CD4-positive, alpha-beta T cell treated with Interferon alpha-2 for 1 hour (primary cell): ENCODE results near the gene TRAF3IP3.

Experiments used
- DNase-seq, 2 donors: peaks; one replicate each; pipeline ENCODE4 v3.0.0-alpha.2; 2020 to 2022

The TRAF3IP3 gene

GRCh38 chr1:209829716-209830115 is 73.9 kb downstream of the TRAF3IP3 start:
- no peak for DNase-seq

DNA sequence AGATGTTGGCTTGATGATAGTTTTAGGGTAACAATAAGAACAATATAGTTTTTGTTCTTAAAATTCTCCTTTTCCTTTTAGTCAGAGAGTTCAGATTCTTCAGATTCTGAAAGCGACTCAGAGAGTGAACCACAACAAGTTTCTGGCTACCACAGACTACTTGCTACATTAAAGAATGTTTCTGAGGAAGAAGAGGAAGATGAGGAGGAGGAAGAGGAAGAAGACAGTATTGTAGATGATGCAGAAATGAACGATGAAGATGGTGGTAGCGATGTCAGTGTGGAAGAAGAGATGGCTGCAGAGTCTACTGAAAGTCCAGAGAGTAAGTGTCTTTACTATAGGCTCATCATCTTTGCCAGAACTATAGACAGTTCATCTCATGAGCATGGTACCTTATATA is 74.9 kb downstream of the TRAF3IP3 start:
- DNase-seq = no peak

- no peak for DNase-seq
Measured at GRCh38 chr1:209831615-209832014, 75.8 kb downstream of the TRAF3IP3 start.
